ENCODE results near the gene MINK1. TPM values are rescaled to one million over a fixed set of nuclear protein-coding genes. Genes with fewer than 3 reads are reported as not detected.
"Not testable (repeated sequence)": the region's sequence is repeated elsewhere in the genome, so short reads cannot be mapped to it uniquely, and the experiment has no call there.

Gene MINK1
- total RNA-seq, 1 donor from 2014 or later, result 15.9 TPM

GRCh38 chr17:4867535-4867934 lies 34.4 kb downstream of the MINK1 start:
- FAIRE-seq; DNase-seq (ENCODE audit: low spot score in 2 of 2): not testable (repeated sequence)

- FAIRE-seq, result peak; percentile 83
- not testable (repeated sequence) for DNase-seq (ENCODE audit: low spot score in 2 of 2)
These were observed 36.2 kb downstream of the MINK1 start for GRCh38 chr17:4869058-4869998.

GRCh38 chr17:4870855-4871254 lies 37.7 kb downstream of the MINK1 start:
- DNase-seq (ENCODE audit: low spot score in 2 of 2) (no peak), FAIRE-seq (no peak)

- no peak for DNase-seq (ENCODE audit: low spot score in 2 of 2)
- no peak for FAIRE-seq
These were observed 39.6 kb downstream of the MINK1 start for GRCh38 chr17:4872786-4873185.

- DNase-seq (ENCODE audit: low spot score in 2 of 2) (no peak), FAIRE-seq (no peak)
These were observed 43.9 kb downstream of the MINK1 start for GRCh38 chr17:4877089-4877488.

GRCh38 chr17:4879601-4880000 lies 46.5 kb downstream of the MINK1 start:
- DNase-seq (ENCODE audit: low spot score in 2 of 2), result no peak
- no peak for FAIRE-seq

GRCh38 chr17:4880857-4881256 lies 47.7 kb downstream of the MINK1 start:
- FAIRE-seq (no peak), DNase-seq (ENCODE audit: low spot score in 2 of 2) (no peak)

- no peak for FAIRE-seq
- peak in 1 of 2 donors; percentile 70 for DNase-seq (ENCODE audit: low spot score in 2 of 2)
These were observed 48.8 kb downstream of the MINK1 start for GRCh38 chr17:4881761-4882555.

- no peak for DNase-seq (ENCODE audit: low spot score in 2 of 2)
- no peak for FAIRE-seq
These were observed 51.3 kb downstream of the MINK1 start for GRCh38 chr17:4884489-4884888.

- DNase-seq (ENCODE audit: low spot score in 2 of 2), result no peak
- FAIRE-seq, result no peak
These were observed 53.7 kb downstream of the MINK1 start for GRCh38 chr17:4886830-4887229.

- no peak for FAIRE-seq
These were observed 54.4 kb downstream of the MINK1 start for GRCh38 chr17:4887581-4887980.

GRCh38 chr17:4891411-4892410 lies 58.6 kb downstream of the MINK1 start:
- FAIRE-seq (no peak), DNase-seq (ENCODE audit: low spot score in 2 of 2) (peak in 1 of 2 donors; percentile 23)

More at GRCh38 chr17:4887581-4887980, 54.4 kb downstream of the MINK1 start:
- no peak for DNase-seq (ENCODE audit: low spot score in 2 of 2)

GRCh38 chr17:4892499-4893221 lies 59.5 kb downstream of the MINK1 start:
- no peak for FAIRE-seq
- DNase-seq (ENCODE audit: low spot score in 2 of 2), result no peak

GRCh38 chr17:4893272-4893671 lies 60.1 kb downstream of the MINK1 start:
- no peak for FAIRE-seq
- no peak for DNase-seq (ENCODE audit: low spot score in 2 of 2)

- no peak for DNase-seq (ENCODE audit: low spot score in 2 of 2)
- FAIRE-seq, result no peak
These were observed 60.8 kb downstream of the MINK1 start for GRCh38 chr17:4893721-4894560.

GRCh38 chr17:4895121-4895520 lies 62.0 kb downstream of the MINK1 start:
- DNase-seq (ENCODE audit: low spot score in 2 of 2), result no peak
- no peak for FAIRE-seq

- FAIRE-seq (no peak), DNase-seq (ENCODE audit: low spot score in 2 of 2) (no peak)
These were observed 62.7 kb downstream of the MINK1 start for GRCh38 chr17:4895657-4896331.

All from frontal cortex (tissue), 4 donors.